Posterior cingulate gyrus (tissue), 11 donors: ENCODE data around the gene C3AR1.

Experiments used
- DNase-seq, 10 donors: peaks; one replicate each; pipeline versions ENCODE4 v3.0.0 to v3.0.0-alpha.2; 2020 to 2021; ENCODE audit warnings: mixed read lengths in 3 of 10
- intact Hi-C: fragments of 100-400 bp; cut with DNase I; formaldehyde crosslinking; loops from one replicate; pipeline ENCODE4 v1.15.1; 2023

C3AR1 gene

GRCh38 chr12:8064131-8064530 is 2.0 kb downstream of the C3AR1 start:
- no peak for DNase-seq
- intact Hi-C loops: no loop called here

- intact Hi-C loops: no loop called here
- DNase-seq: no peak
These were observed 7.7 kb downstream of the C3AR1 start for GRCh38 chr12:8058506-8058905.

- no peak for DNase-seq
- intact Hi-C loops: no loop called here
These were observed 8.3 kb downstream of the C3AR1 start for GRCh38 chr12:8057839-8058238.

- DNase-seq: no peak
- intact Hi-C loops: no loop called here
These were observed 8.9 kb downstream of the C3AR1 start for GRCh38 chr12:8057306-8057705.

GRCh38 chr12:8054816-8055215 is 11.3 kb downstream of the C3AR1 start:
- intact Hi-C loops: no loop called here
- peak in 1 of 10 donors; percentile 76 for DNase-seq

- intact Hi-C loops: no loop called here
- DNase-seq: peak in 4 of 10 donors; percentile 10 to 44 (median 24)
These were observed 13.5 kb downstream of the C3AR1 start for GRCh38 chr12:8052679-8053078.

GRCh38 chr12:8050600-8051250 is 15.4 kb downstream of the C3AR1 start:
- DNase-seq: no peak
- intact Hi-C loops: no loop called here

- no peak for DNase-seq
These were observed 17.3 kb downstream of the C3AR1 start for GRCh38 chr12:8048906-8049305.

GRCh38 chr12:8047842-8048241 is 18.3 kb downstream of the C3AR1 start:
- intact Hi-C loops: no loop called here
- DNase-seq: peak in 1 of 10 donors; percentile 72

More at GRCh38 chr12:8048906-8049305, 17.3 kb downstream of the C3AR1 start:
- intact Hi-C loops: no loop called here

GRCh38 chr12:8045952-8046944 is 19.9 kb downstream of the C3AR1 start:
- peak; percentile 54 to 97 (median 80) for DNase-seq
- intact Hi-C loops: no loop called here

GRCh38 chr12:8040791-8041190 is 25.4 kb downstream of the C3AR1 start:
- no peak for DNase-seq

GRCh38 chr12:8038659-8039114 is 27.5 kb downstream of the C3AR1 start:
- intact Hi-C loops: no loop called here
- peak in 8 of 10 donors; percentile 53 to 97 (median 71) for DNase-seq

More at GRCh38 chr12:8040791-8041190, 25.4 kb downstream of the C3AR1 start:
- intact Hi-C loops: no loop called here

- DNase-seq: no peak
- intact Hi-C loops: no loop called here
These were observed 28.2 kb downstream of the C3AR1 start for GRCh38 chr12:8037947-8038346.

- intact Hi-C loops: no loop called here
- DNase-seq: no peak
These were observed 29.0 kb downstream of the C3AR1 start for GRCh38 chr12:8037046-8037663.

- no peak for DNase-seq
- intact Hi-C loops: no loop called here
These were observed 29.8 kb downstream of the C3AR1 start for GRCh38 chr12:8036346-8036745.

- no peak for DNase-seq
- intact Hi-C loops: no loop called here
These were observed 30.6 kb downstream of the C3AR1 start for GRCh38 chr12:8035440-8036010.

- no peak for DNase-seq
- intact Hi-C loops: no loop called here
These were observed 31.4 kb downstream of the C3AR1 start for GRCh38 chr12:8034802-8035201.

GRCh38 chr12:8033153-8034044 is 32.8 kb downstream of the C3AR1 start:
- intact Hi-C loops: no loop called here
- DNase-seq: peak in 6 of 10 donors; percentile 24 to 87 (median 52)
